Prostate gland (tissue), 2 donors: ENCODE measurements around the gene MSMP. TPM values are rescaled to one million over a fixed set of nuclear protein-coding genes. Genes with fewer than 3 reads are reported as not detected.

Experiments used
- DNase-seq: peaks from one replicate; pipeline ENCODE4 v3.0.0-alpha.2; 2019; ENCODE audit warnings: low spot score
- H3K27ac ChIP-seq, 2 donors: fragments of 200-600 bp; sonication (generic); 2 replicates each; pipeline ENCODE4 v1.5.1; 2017 to 2019
- H3K27me3 ChIP-seq: fragments of 200-600 bp; sonication (generic); replicated peaks from 2 replicates; pipeline ENCODE4 v1.5.1; 2019; ENCODE audit not compliant: insufficient read depth
- H3K36me3 ChIP-seq, 2 donors: fragments of 200-600 bp; sonication (generic); 1 replicate in 1 of 2; 2 replicates in 1 of 2; pipeline versions ENCODE4 v1.5.1 to v1.8.1; 2017 to 2019
- H3K4me1 ChIP-seq: fragments of 200-600 bp; sonication (generic); replicated peaks from 2 replicates; pipeline ENCODE4 v1.5.1; 2019
- H3K4me3 ChIP-seq, 2 donors: fragments of 200-600 bp; sonication (generic); 2 replicates each; pipeline ENCODE4 v1.5.1; 2017 to 2019
- H3K9me3 ChIP-seq: fragments of 200-600 bp; sonication (generic); 2 replicates; pipeline ENCODE4 v1.5.1; 2017
- CTCF ChIP-seq, 4 experiments: fragments of 200-600 bp in 2 of 4; fragments of 450-650 bp in 2 of 4; sonication (generic) in 2 of 4; IDR thresholded peaks; 1 replicate in 3 of 4; 2 replicates in 1 of 4; pipeline ENCODE4 v1.5.1; 2016 to 2019; ENCODE audit warnings: antibody characterized with exemption in 4 of 4, mild to moderate bottlenecking in 2 of 4, moderate library complexity in 2 of 4
- POLR2A ChIP-seq: fragments of 450-650 bp; IDR thresholded peaks from one replicate; pipeline ENCODE4 v1.6.1; 2016; ENCODE audit warnings: antibody characterized with exemption, mild to moderate bottlenecking
- POLR2AphosphoS5 ChIP-seq: sonication (generic); formaldehyde crosslinking; IDR thresholded peaks from one replicate; pipeline ENCODE4 v1.6.1; 2017; ENCODE audit warnings: antibody characterized with exemption
- WGBS: methylation state at CpG from one replicate; pipeline ENCODE4 v1.1.5; 2018; 5-methylcytosine and 5-hydroxymethylcytosine counted together
- intact Hi-C: fragments of 100-400 bp; cut with DNase I; formaldehyde crosslinking; loops from one replicate; pipeline ENCODE4 v1.14.2; 2022
- total RNA-seq, 2 donors: library from RNA; depleted of rRNA; stranded (reverse); fragments of >200 nt; gene quantifications; one replicate each; pipeline ENCODE4 v1.1.0, GENCODE V29; 2016

MSMP gene
- total RNA-seq, 2 donors from 2014 or later = not detected

- intact Hi-C loops = no loop called here
- no peak for DNase-seq
- TF ChIP-seq CTCF (IDR thresholded peaks at IDR 0.05) (no peak), POLR2AphosphoS5 (no peak), POLR2A (no peak)
- no peaks in the 10 kb centered on the region for H3K4me1 ChIP-seq
- no peak overlapping the region for H3K4me3 ChIP-seq
- 91% methylated on average over 6 of the region's 6 CpGs for WGBS
- H3K27ac ChIP-seq = no peak overlapping the region
- no peaks in the 10 kb centered on the region for H3K9me3 ChIP-seq
- no peaks in the 10 kb centered on the region for H3K27me3 ChIP-seq
- H3K36me3 ChIP-seq = peaks cover 57 to 68% of the 10 kb centered on the region in 2 donors
Observed at GRCh38 chr9:35714123-35714522, 40.0 kb downstream of the MSMP start.

- H3K27ac ChIP-seq = no peak overlapping the region
- H3K9me3 ChIP-seq = no peaks in the 10 kb centered on the region
- no peak for DNase-seq
- TF ChIP-seq CTCF (IDR thresholded peaks at IDR 0.05) (no peak), POLR2AphosphoS5 (no peak), POLR2A (no peak)
- H3K36me3 ChIP-seq = peaks cover 52 to 63% of the 10 kb centered on the region in 2 donors
- H3K4me1 ChIP-seq = no peaks in the 10 kb centered on the region
- intact Hi-C loops = no loop called here
- 96% methylated on average over 3 of the region's 3 CpGs for WGBS
- H3K4me3 ChIP-seq = no peak overlapping the region
- H3K27me3 ChIP-seq = no peaks in the 10 kb centered on the region
Observed at GRCh38 chr9:35713578-35713977, 40.5 kb downstream of the MSMP start.

GRCh38 chr9:35712762-35713400, 41.2 kb downstream of the MSMP start:
- no peak for DNase-seq
- Histone ChIP-seq H3K27ac (no peak overlapping the region), H3K9me3 (no peaks in the 10 kb centered on the region), H3K27me3 (no peaks in the 10 kb centered on the region), H3K4me3 (no peak overlapping the region), H3K36me3 (peaks cover 54 to 64% of the 10 kb centered on the region in 2 donors), H3K4me1 (no peaks in the 10 kb centered on the region)
- TF ChIP-seq POLR2AphosphoS5 (no peak), CTCF (IDR thresholded peaks at IDR 0.05) (no peak), POLR2A (no peak)
- 76% methylated on average over 11 of the region's 11 CpGs for WGBS
- intact Hi-C loops = no loop called here

GRCh38 chr9:35711501-35712428, 42.3 kb downstream of the MSMP start:
- intact Hi-C loops = no loop called here
- H3K4me1 ChIP-seq = no peaks in the 10 kb centered on the region
- no peak for DNase-seq

More at GRCh38 chr9:35711501-35712428, 42.3 kb downstream of the MSMP start:
- Histone ChIP-seq H3K9me3 (no peaks in the 10 kb centered on the region), H3K36me3 (peaks cover 55 to 65% of the 10 kb centered on the region in 2 donors), H3K27ac (no peak overlapping the region), H3K4me3 (no peak overlapping the region), H3K27me3 (no peaks in the 10 kb centered on the region)
- 83% methylated on average over 21 of the region's 21 CpGs for WGBS
- TF ChIP-seq POLR2AphosphoS5 = no peak
- TF ChIP-seq CTCF (IDR thresholded peaks at IDR 0.05) = no peak
- TF ChIP-seq POLR2A = no peak
